H1 (cell line): ENCODE measurements around the gene TRDN. TPM values are rescaled to one million over a fixed set of nuclear protein-coding genes. Genes with fewer than 3 reads are reported as not detected.

Experiments
- CHD2 ChIP-seq: IDR thresholded peaks from 2 replicates; pipeline ENCODE4 v1.6.1; 2012; ENCODE audit warnings: low read length, improper control_type of control experiment
- polyA plus RNA-seq, 7 experiments: library from polyadenylated mRNA; depleted of rRNA in 3 of 7; stranded (reverse) in 5 of 7; unstranded in 2 of 7; fragments of >200 nt in 5 of 7; fragments of 200-250 nt in 2 of 7; gene quantifications; 1 replicate in 5 of 7; 2 replicates in 1 of 7; 4 replicates in 1 of 7; pipeline versions ENCODE4 v1.2.1 to v1.2.3, GENCODE V29; 2011 to 2013; ENCODE audit warnings: missing spikeins in 2 of 7, mixed read lengths in 2 of 7
- total RNA-seq: library from RNA; stranded (reverse); fragmentation: NEBNext Ultra II Directional; extraction: Animal tissue kit (Norgen Biotek cat#: 25700); gene quantifications from 2 replicates; pipeline ENCODE4 v1.2.1, GENCODE V29; 2021

The TRDN gene
- total and polyA plus RNA-seq, 2 of the 8 experiments (the other 6 are each of a cell fraction or from before 2014, with no cell fraction given), result 1.6 to 41.6 TPM

- TF ChIP-seq CHD2, result no peak
Observed at GRCh38 chr6:123404975-123405374, 231.8 kb downstream of the TRDN start (continued).
